ENCODE data around the gene STOX1. TPM values are rescaled to one million over a fixed set of nuclear protein-coding genes. Genes with fewer than 3 reads are reported as not detected.

Gene STOX1
- total and polyA plus RNA-seq, 2 of the 13 experiments (the other 11 are each of a cell fraction or from before 2014, with no cell fraction given) = 2.5 to 6.0 TPM

- TF ChIP-seq ZBTB40 (IDR thresholded peaks at IDR 0.05) = 0 out of 2 replicates have a peak, but pooled peaks have one; percentile 35
- no peak for TF ChIP-seq ZBTB40 (CRISPR knock-in tag; IDR thresholded peaks at IDR 0.05)
- TF ChIP-seq ZBTB7B (CRISPR knock-in tag; IDR thresholded peaks at IDR 0.05) = no peak
- peak; percentile 79 for TF ChIP-seq ELF1 (CRISPR knock-in tag; IDR thresholded peaks at IDR 0.05)
- 0 out of 4 replicates have a peak, but pooled peaks of 1 of the 2 experiments have one; percentile 61 for TF ChIP-seq KLF16 (CRISPR knock-in tag; IDR thresholded peaks at IDR 0.05)
- TF ChIP-seq, protein P1, sequence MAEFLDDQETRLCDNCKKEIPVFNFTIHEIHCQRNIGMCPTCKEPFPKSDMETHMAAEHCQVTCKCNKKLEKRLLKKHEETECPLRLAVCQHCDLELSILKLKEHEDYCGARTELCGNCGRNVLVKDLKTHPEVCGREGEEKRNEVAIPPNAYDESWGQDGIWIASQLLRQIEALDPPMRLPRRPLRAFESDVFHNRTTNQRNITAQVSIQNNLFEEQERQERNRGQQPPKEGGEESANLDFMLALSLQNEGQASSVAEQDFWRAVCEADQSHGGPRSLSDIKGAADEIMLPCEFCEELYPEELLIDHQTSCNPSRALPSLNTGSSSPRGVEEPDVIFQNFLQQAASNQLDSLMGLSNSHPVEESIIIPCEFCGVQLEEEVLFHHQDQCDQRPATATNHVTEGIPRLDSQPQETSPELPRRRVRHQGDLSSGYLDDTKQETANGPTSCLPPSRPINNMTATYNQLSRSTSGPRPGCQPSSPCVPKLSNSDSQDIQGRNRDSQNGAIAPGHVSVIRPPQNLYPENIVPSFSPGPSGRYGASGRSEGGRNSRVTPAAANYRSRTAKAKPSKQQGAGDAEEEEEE (CRISPR knock-in tag; IDR thresholded peaks at IDR 0.05; ENCODE audit: borderline replicate concordance) = 0 out of 2 replicates have a peak, but pooled peaks have one; percentile 51
- TF ChIP-seq ZNF547 (CRISPR knock-in tag; IDR thresholded peaks at IDR 0.05) = no peak; the same call in 1 of the 2 replicates
- no peak for TF ChIP-seq TFDP1 (CRISPR knock-in tag; IDR thresholded peaks at IDR 0.05; ENCODE audit: borderline replicate concordance)
- TF ChIP-seq ZNF891 (CRISPR knock-in tag; IDR thresholded peaks at IDR 0.05) = peak; percentile 67; the same call in 1 of the 2 replicates
- TF ChIP-seq KDM6A (CRISPR knock-in tag; IDR thresholded peaks at IDR 0.05; ENCODE audit: low read depth) = no peak
- no peak for TF ChIP-seq KLF6 (CRISPR knock-in tag; IDR thresholded peaks at IDR 0.05)
- TF ChIP-seq TBX2 (CRISPR knock-in tag; IDR thresholded peaks at IDR 0.05; ENCODE audit: borderline replicate concordance) = peak; percentile 36; the same call in 1 of the 2 replicates
- 0 out of 2 replicates have a peak, but pooled peaks have one; percentile 49 for TF ChIP-seq ZNF234 (CRISPR knock-in tag; conservative IDR thresholded peaks at IDR 0.05)
- TF ChIP-seq MYC (CRISPR knock-in tag; IDR thresholded peaks at IDR 0.05; ENCODE audit: borderline replicate concordance) = peak; percentile 69; the same call in 1 of the 2 replicates
- TF ChIP-seq ZBTB20 (CRISPR knock-in tag; IDR thresholded peaks at IDR 0.05; ENCODE audit: borderline replicate concordance, low read depth) = peak; percentile 72; the same call in 1 of the 2 replicates
- TF ChIP-seq, protein P2, sequence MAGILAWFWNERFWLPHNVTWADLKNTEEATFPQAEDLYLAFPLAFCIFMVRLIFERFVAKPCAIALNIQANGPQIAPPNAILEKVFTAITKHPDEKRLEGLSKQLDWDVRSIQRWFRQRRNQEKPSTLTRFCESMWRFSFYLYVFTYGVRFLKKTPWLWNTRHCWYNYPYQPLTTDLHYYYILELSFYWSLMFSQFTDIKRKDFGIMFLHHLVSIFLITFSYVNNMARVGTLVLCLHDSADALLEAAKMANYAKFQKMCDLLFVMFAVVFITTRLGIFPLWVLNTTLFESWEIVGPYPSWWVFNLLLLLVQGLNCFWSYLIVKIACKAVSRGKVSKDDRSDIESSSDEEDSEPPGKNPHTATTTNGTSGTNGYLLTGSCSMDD (CRISPR knock-in tag; IDR thresholded peaks at IDR 0.05) = no peak
These were observed 74.0 kb downstream of the STOX1 start, which contains the start of gene DDX50 (continued) for GRCh38 chr10:68901105-68901927.
